GM23338 (cell line): ENCODE data around the gene NEK8. TPM values are rescaled to one million over a fixed set of nuclear protein-coding genes. Genes with fewer than 3 reads are reported as not detected.

Experiments used
- ATAC-seq: fragments of 200-7000 bp; cut with Tn5 transposase; 3 replicates; pipeline ENCODE4 v1.9.1; 2020
- DNase-seq: peaks from one replicate; pipeline ENCODE4 v3.0.0-alpha.2; 2015; ENCODE audit warnings: low spot score
- H2AFZ ChIP-seq: fragments of 200-600 bp; sonication (generic); 2 replicates; pipeline ENCODE4 v1.8.0; 2016; ENCODE audit warnings: antibody characterized with exemption, mild to moderate bottlenecking, moderate library complexity
- H3F3A ChIP-seq: fragments of 200-600 bp; sonication (generic); replicated peaks from 2 replicates; pipeline ENCODE4 v1.8.0; 2017; ENCODE audit warnings: antibody characterized with exemption, mixed run types, low read depth
- H3K27ac ChIP-seq: fragments of 200-600 bp; sonication (generic); 2 replicates; pipeline ENCODE4 v1.6.1; 2016; ENCODE audit warnings: low read depth
- H3K27me3 ChIP-seq: fragments of 200-600 bp; sonication (generic); 2 replicates; pipeline ENCODE4 v1.8.0; 2016; ENCODE audit warnings: mild to moderate bottlenecking, mixed run types, moderate library complexity; ENCODE audit not compliant: insufficient read depth
- H3K36me3 ChIP-seq: fragments of 200-600 bp; sonication (generic); 2 replicates; pipeline ENCODE4 v1.8.0; 2016; ENCODE audit warnings: mild to moderate bottlenecking; ENCODE audit not compliant: insufficient read depth
- H3K4me1 ChIP-seq: fragments of 200-600 bp; sonication (generic); 2 replicates; pipeline ENCODE4 v1.8.0; 2016; ENCODE audit warnings: mild to moderate bottlenecking, moderate library complexity; ENCODE audit not compliant: insufficient read depth
- H3K4me2 ChIP-seq: fragments of 200-600 bp; sonication (generic); 2 replicates; pipeline ENCODE4 v1.7.1; 2017; ENCODE audit warnings: mixed run types
- H3K4me3 ChIP-seq: fragments of 200-600 bp; sonication (generic); 2 replicates; pipeline ENCODE4 v1.6.1; 2016; ENCODE audit warnings: mixed run types
- H3K79me2 ChIP-seq: fragments of 200-600 bp; sonication (generic); replicated peaks from 2 replicates; pipeline ENCODE4 v1.8.0; 2017; ENCODE audit warnings: mild to moderate bottlenecking; ENCODE audit not compliant: insufficient read depth
- H3K9me2 ChIP-seq: fragments of 200-600 bp; sonication (generic); 2 replicates; pipeline ENCODE4 v1.8.0; 2017; ENCODE audit not compliant: insufficient read depth
- H4K20me1 ChIP-seq: fragments of 200-600 bp; sonication (generic); replicated peaks from 2 replicates; pipeline ENCODE4 v1.8.0; 2017; ENCODE audit warnings: mild to moderate bottlenecking; ENCODE audit not compliant: insufficient read depth
- H3K27ac Mint-ChIP-seq: 2 replicates; pipeline ENCODE4 v1.8.0; 2020; ENCODE audit warnings: inconsistent platforms, mild to moderate bottlenecking, moderate library complexity, mixed read lengths
- H3K27me3 Mint-ChIP-seq: 3 replicates; pipeline ENCODE4 v1.8.0; 2022; ENCODE audit warnings: low read depth, mild to moderate bottlenecking, moderate library complexity, mixed read lengths, inconsistent platforms; ENCODE audit not compliant: insufficient read depth, poor library complexity
- H3K36me3 Mint-ChIP-seq: 3 replicates; pipeline ENCODE4 v1.8.0; 2021; ENCODE audit warnings: low read depth, mild to moderate bottlenecking, inconsistent platforms, moderate library complexity, mixed read lengths
- H3K4me1 Mint-ChIP-seq: 3 replicates; pipeline ENCODE4 v1.8.0; 2020; ENCODE audit warnings: mild to moderate bottlenecking, inconsistent platforms, mixed read lengths
- H3K4me3 Mint-ChIP-seq: 3 replicates; pipeline ENCODE4 v1.8.0; 2021; ENCODE audit warnings: moderate library complexity, mild to moderate bottlenecking, inconsistent platforms, mixed read lengths
- H3K9me3 Mint-ChIP-seq: 3 replicates; pipeline ENCODE4 v1.8.0; 2020; ENCODE audit warnings: moderate library complexity, mild to moderate bottlenecking, inconsistent platforms, mixed read lengths
- CREB1 ChIP-seq: fragments of 250-450 bp; sonication (Bioruptor Pico); IDR thresholded peaks from 2 replicates; pipeline ENCODE4 v1.5.0; 2020; ENCODE audit warnings: low read depth, mild to moderate bottlenecking, moderate library complexity
- ETS1 ChIP-seq: IDR thresholded peaks from 2 replicates; pipeline ENCODE4 v1.6.1; 2016; ENCODE audit warnings: antibody characterized with exemption
- NANOG ChIP-seq: IDR thresholded peaks from 2 replicates; pipeline ENCODE4 v1.6.1; 2016; ENCODE audit warnings: antibody characterized with exemption, borderline replicate concordance
- POLR2AphosphoS5 ChIP-seq: IDR thresholded peaks from 2 replicates; pipeline ENCODE4 v1.6.1; 2016; ENCODE audit warnings: antibody characterized with exemption, low read depth
- STAT1 ChIP-seq: IDR thresholded peaks from one replicate; pipeline ENCODE4 v1.6.1; 2016; ENCODE audit warnings: antibody characterized with exemption; ENCODE audit not compliant: unreplicated experiment
- ZNF114 ChIP-seq: fragments of 250-450 bp; sonication (Bioruptor Pico); IDR thresholded peaks from 2 replicates; pipeline ENCODE4 v1.5.0; 2020; ENCODE audit warnings: mild to moderate bottlenecking, moderate library complexity
- ZNF331 ChIP-seq: fragments of 250-450 bp; sonication (Bioruptor Pico); IDR thresholded peaks from 2 replicates; pipeline ENCODE4 v1.5.0; 2020; ENCODE audit warnings: low read depth, mild to moderate bottlenecking, moderate library complexity
- polyA plus RNA-seq: library from polyadenylated mRNA; unstranded; fragments of >200 nt; fragmentation: Nextera tagmentation; extraction: Ambion mirVana; gene quantifications from 2 replicates; pipeline ENCODE4 v1.2.1, GENCODE V29; 2016
- total RNA-seq: library from RNA; depleted of rRNA; stranded (reverse); fragments of >200 nt; shearing (Covaris generic); gene quantifications from 2 replicates; pipeline ENCODE4 v1.2.3, GENCODE V29; 2014
- TF ChIP-seq, protein P1 (sequence below): fragments of 250-450 bp; sonication (Bioruptor Pico); IDR thresholded peaks from 2 replicates; pipeline ENCODE4 v1.5.0; 2020; ENCODE audit warnings: mild to moderate bottlenecking, moderate library complexity
- TF ChIP-seq, protein P2 (sequence below), 2 experiments: fragments of 200-600 bp in 1 of 2; sonication (generic) in 1 of 2; conservative IDR thresholded peaks; 2 replicates each; pipeline versions ENCODE4 v1.5.1 to v1.6.1; 2016 to 2017; ENCODE audit warnings: antibody characterized with exemption in 2 of 2, low read depth in 2 of 2, mild to moderate bottlenecking in 2 of 2, moderate library complexity in 1 of 2

NEK8 gene
- total and polyA plus RNA-seq, 2 experiments from 2014 or later = 10.0 to 14.9 TPM

- Mint-ChIP-seq H3K36me3 (peaks cover 94% of the 10 kb centered on the region), H3K27ac (no peak overlapping the region)
- no peak for ATAC-seq
Measured at GRCh38 chr17:28684963-28685362, 43.6 kb upstream of the NEK8 start.

GRCh38 chr17:28685366-28685765 is 43.2 kb upstream of the NEK8 start:
- DNase-seq (no peak), ATAC-seq (no peak)
- no peaks in the 10 kb centered on the region; the same call in 2 of the 3 replicates for H3K9me3 Mint-ChIP-seq
- Histone ChIP-seq H3K4me2 (no peak overlapping the region), H3K4me3 (no peak overlapping the region), H3K9me2 (no peaks in the 10 kb centered on the region), H3F3A (0 out of 2 replicates have a peak, but pooled peaks cover 9% of the 10 kb centered on the region), H3K79me2 (no peaks in the 10 kb centered on the region), H3K4me1 (no peaks in the 10 kb centered on the region), H3K27me3 (no peaks in the 10 kb centered on the region), H4K20me1 (peaks cover 7% of the 10 kb centered on the region), H3K36me3 (peaks cover 96% of the 10 kb centered on the region), H3K27ac (no peak overlapping the region), H2AFZ (no peak overlapping the region)
- H3K27ac Mint-ChIP-seq = no peak overlapping the region
- no peaks in the 10 kb centered on the region for H3K4me1 Mint-ChIP-seq
- peaks cover 11% of the 10 kb centered on the region for H3K27me3 Mint-ChIP-seq
- H3K4me3 Mint-ChIP-seq = no peak overlapping the region
- peaks cover 98% of the 10 kb centered on the region for H3K36me3 Mint-ChIP-seq
- TF ChIP-seq CREB1 (CRISPR knock-in tag) = no peak
- TF ChIP-seq ETS1 = no peak
- no peak for TF ChIP-seq ZNF331 (CRISPR knock-in tag)
- TF ChIP-seq STAT1 = no peak
- no peak for TF ChIP-seq NANOG
- no peak for TF ChIP-seq ZNF114 (CRISPR knock-in tag)
- TF ChIP-seq, protein P1, sequence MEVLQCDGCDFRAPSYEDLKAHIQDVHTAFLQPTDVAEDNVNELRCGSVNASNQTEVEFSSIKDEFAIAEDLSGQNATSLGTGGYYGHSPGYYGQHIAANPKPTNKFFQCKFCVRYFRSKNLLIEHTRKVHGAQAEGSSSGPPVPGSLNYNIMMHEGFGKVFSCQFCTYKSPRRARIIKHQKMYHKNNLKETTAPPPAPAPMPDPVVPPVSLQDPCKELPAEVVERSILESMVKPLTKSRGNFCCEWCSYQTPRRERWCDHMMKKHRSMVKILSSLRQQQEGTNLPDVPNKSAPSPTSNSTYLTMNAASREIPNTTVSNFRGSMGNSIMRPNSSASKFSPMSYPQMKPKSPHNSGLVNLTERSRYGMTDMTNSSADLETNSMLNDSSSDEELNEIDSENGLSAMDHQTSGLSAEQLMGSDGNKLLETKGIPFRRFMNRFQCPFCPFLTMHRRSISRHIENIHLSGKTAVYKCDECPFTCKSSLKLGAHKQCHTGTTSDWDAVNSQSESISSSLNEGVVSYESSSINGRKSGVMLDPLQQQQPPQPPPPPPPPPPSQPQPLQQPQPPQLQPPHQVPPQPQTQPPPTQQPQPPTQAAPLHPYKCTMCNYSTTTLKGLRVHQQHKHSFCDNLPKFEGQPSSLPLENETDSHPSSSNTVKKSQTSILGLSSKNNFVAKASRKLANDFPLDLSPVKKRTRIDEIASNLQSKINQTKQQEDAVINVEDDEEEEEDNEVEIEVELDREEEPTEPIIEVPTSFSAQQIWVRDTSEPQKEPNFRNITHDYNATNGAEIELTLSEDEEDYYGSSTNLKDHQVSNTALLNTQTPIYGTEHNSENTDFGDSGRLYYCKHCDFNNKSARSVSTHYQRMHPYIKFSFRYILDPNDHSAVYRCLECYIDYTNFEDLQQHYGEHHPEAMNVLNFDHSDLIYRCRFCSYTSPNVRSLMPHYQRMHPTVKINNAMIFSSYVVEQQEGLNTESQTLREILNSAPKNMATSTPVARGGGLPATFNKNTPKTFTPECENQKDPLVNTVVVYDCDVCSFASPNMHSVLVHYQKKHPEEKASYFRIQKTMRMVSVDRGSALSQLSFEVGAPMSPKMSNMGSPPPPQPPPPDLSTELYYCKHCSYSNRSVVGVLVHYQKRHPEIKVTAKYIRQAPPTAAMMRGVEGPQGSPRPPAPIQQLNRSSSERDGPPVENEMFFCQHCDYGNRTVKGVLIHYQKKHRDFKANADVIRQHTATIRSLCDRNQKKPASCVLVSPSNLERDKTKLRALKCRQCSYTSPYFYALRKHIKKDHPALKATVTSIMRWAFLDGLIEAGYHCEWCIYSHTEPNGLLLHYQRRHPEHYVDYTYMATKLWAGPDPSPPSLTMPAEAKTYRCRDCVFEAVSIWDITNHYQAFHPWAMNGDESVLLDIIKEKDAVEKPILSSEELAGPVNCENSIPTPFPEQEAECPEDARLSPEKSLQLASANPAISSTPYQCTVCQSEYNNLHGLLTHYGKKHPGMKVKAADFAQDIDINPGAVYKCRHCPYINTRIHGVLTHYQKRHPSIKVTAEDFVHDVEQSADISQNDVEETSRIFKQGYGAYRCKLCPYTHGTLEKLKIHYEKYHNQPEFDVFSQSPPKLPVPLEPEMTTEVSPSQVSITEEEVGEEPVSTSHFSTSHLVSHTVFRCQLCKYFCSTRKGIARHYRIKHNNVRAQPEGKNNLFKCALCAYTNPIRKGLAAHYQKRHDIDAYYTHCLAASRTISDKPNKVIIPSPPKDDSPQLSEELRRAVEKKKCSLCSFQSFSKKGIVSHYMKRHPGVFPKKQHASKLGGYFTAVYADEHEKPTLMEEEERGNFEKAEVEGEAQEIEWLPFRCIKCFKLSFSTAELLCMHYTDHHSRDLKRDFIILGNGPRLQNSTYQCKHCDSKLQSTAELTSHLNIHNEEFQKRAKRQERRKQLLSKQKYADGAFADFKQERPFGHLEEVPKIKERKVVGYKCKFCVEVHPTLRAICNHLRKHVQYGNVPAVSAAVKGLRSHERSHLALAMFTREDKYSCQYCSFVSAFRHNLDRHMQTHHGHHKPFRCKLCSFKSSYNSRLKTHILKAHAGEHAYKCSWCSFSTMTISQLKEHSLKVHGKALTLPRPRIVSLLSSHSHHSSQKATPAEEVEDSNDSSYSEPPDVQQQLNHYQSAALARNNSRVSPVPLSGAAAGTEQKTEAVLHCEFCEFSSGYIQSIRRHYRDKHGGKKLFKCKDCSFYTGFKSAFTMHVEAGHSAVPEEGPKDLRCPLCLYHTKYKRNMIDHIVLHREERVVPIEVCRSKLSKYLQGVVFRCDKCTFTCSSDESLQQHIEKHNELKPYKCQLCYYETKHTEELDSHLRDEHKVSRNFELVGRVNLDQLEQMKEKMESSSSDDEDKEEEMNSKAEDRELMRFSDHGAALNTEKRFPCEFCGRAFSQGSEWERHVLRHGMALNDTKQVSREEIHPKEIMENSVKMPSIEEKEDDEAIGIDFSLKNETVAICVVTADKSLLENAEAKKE = no peak
- TF ChIP-seq, protein P2, sequence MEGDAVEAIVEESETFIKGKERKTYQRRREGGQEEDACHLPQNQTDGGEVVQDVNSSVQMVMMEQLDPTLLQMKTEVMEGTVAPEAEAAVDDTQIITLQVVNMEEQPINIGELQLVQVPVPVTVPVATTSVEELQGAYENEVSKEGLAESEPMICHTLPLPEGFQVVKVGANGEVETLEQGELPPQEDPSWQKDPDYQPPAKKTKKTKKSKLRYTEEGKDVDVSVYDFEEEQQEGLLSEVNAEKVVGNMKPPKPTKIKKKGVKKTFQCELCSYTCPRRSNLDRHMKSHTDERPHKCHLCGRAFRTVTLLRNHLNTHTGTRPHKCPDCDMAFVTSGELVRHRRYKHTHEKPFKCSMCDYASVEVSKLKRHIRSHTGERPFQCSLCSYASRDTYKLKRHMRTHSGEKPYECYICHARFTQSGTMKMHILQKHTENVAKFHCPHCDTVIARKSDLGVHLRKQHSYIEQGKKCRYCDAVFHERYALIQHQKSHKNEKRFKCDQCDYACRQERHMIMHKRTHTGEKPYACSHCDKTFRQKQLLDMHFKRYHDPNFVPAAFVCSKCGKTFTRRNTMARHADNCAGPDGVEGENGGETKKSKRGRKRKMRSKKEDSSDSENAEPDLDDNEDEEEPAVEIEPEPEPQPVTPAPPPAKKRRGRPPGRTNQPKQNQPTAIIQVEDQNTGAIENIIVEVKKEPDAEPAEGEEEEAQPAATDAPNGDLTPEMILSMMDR (conservative IDR thresholded peaks at IDR 0.05; ENCODE audit: low read depth in 2 of 2) = no peak
- TF ChIP-seq POLR2AphosphoS5 = no peak

More at GRCh38 chr17:28684963-28685362, 43.6 kb upstream of the NEK8 start:
- DNase-seq = no peak
- H3K9me3 Mint-ChIP-seq = no peaks in the 10 kb centered on the region; the same call in 2 of the 3 replicates
- Histone ChIP-seq H4K20me1 (peaks cover 7% of the 10 kb centered on the region), H3K36me3 (peaks cover 93% of the 10 kb centered on the region), H3K4me2 (no peak overlapping the region), H3K4me3 (no peak overlapping the region), H3F3A (0 out of 2 replicates have a peak, but pooled peaks cover 9% of the 10 kb centered on the region), H3K27me3 (no peaks in the 10 kb centered on the region), H3K27ac (no peak overlapping the region), H2AFZ (no peak overlapping the region), H3K9me2 (no peaks in the 10 kb centered on the region), H3K79me2 (no peaks in the 10 kb centered on the region), H3K4me1 (no peaks in the 10 kb centered on the region)
- peaks cover 10% of the 10 kb centered on the region for H3K27me3 Mint-ChIP-seq
- no peaks in the 10 kb centered on the region for H3K4me1 Mint-ChIP-seq
- TF ChIP-seq ZNF114 (CRISPR knock-in tag) = no peak
- TF ChIP-seq, protein P2 (conservative IDR thresholded peaks at IDR 0.05; ENCODE audit: low read depth in 2 of 2) = peak in 1 of 2 experiments; percentile 21; a peak in 1 of 4 replicates
- H3K4me3 Mint-ChIP-seq = no peak overlapping the region
